HepG2 (cell line): ENCODE results near the gene TOP2A. TPM values are rescaled to one million over a fixed set of nuclear protein-coding genes. Genes with fewer than 3 reads are reported as not detected.

Source experiments
- DNMT3B ChIP-seq: conservative IDR thresholded peaks from 2 replicates; pipeline ENCODE4 v1.6.1; 2016; ENCODE audit warnings: missing biosample characterization, control low read depth
- DZIP1 ChIP-seq: sonication (generic); formaldehyde crosslinking; IDR thresholded peaks from 2 replicates; pipeline ENCODE4 v1.5.0; 2020; ENCODE audit warnings: mild to moderate bottlenecking, missing genetic modification reagents
- IRF2 ChIP-seq: IDR thresholded peaks from 2 replicates; pipeline ENCODE4 v1.6.1; 2018; ENCODE audit warnings: missing genetic modification reagents, missing compliant biosample characterization
- LBX2 ChIP-seq: sonication (generic); formaldehyde crosslinking; IDR thresholded peaks from 2 replicates; pipeline ENCODE4 v1.5.0; 2020; ENCODE audit warnings: missing genetic modification reagents, mild to moderate bottlenecking, borderline replicate concordance
- NFIC ChIP-seq: IDR thresholded peaks from 2 replicates; pipeline ENCODE4 v1.6.1; 2012; ENCODE audit warnings: mild to moderate bottlenecking, low read length, inconsistent platforms
- PRPF4 ChIP-seq: fragments of 200-400 bp; formaldehyde crosslinking; IDR thresholded peaks from 2 replicates; pipeline ENCODE4 v1.6.1; 2016; ENCODE audit warnings: low read length, low read depth; ENCODE audit not compliant: poor library complexity, severe bottlenecking
- RBM22 ChIP-seq: fragments of 200-400 bp; formaldehyde crosslinking; optimal IDR thresholded peaks from 2 replicates; pipeline ENCODE3; 2017; ENCODE audit warnings: mild to moderate bottlenecking, low read length, moderate library complexity
- RNF219 ChIP-seq: sonication (generic); formaldehyde crosslinking; IDR thresholded peaks from 2 replicates; pipeline ENCODE4 v1.5.0; 2020; ENCODE audit warnings: mild to moderate bottlenecking, missing genetic modification reagents
- SP1 ChIP-seq, 2 experiments: fragments of 450-650 bp in 1 of 2; sonication (generic) in 1 of 2; formaldehyde crosslinking in 1 of 2; IDR thresholded peaks; 2 replicates each; pipeline versions ENCODE4 v1.4.0 to v1.6.1; 2016 to 2020; ENCODE audit warnings: missing genetic modification reagents in 1 of 2
- SSRP1 ChIP-seq: IDR thresholded peaks from 2 replicates; pipeline ENCODE4 v1.6.1; 2016; ENCODE audit warnings: control low read depth
- ZBTB1 ChIP-seq: sonication (generic); formaldehyde crosslinking; IDR thresholded peaks from 2 replicates; pipeline ENCODE4 v1.4.0; 2020; ENCODE audit warnings: missing genetic modification reagents, borderline replicate concordance
- ZNF274 ChIP-seq: sonication (generic); formaldehyde crosslinking; IDR thresholded peaks from 2 replicates; pipeline ENCODE4 v1.5.1; 2020; ENCODE audit warnings: mild to moderate bottlenecking, missing genetic modification reagents
- ZNF839 ChIP-seq: sonication (generic); formaldehyde crosslinking; IDR thresholded peaks from 2 replicates; pipeline ENCODE4 v1.4.0; 2020; ENCODE audit warnings: missing genetic modification reagents, mild to moderate bottlenecking, borderline replicate concordance
- polyA plus RNA-seq, 8 experiments: library from polyadenylated mRNA; depleted of rRNA in 3 of 8; stranded (reverse) in 7 of 8; unstranded in 1 of 8; fragments of >200 nt; fragmentation: Illumina TruSeq in 4 of 8; extraction: Trizol in 4 of 8; gene quantifications; 2 replicates each; pipeline versions ENCODE4 v1.2.1 to v1.2.3, GENCODE V29; 2011 to 2016; ENCODE audit warnings: low read depth in 4 of 8, missing spikeins in 1 of 8, mixed read lengths in 1 of 8; ENCODE audit not compliant: insufficient read depth in 1 of 8
- total RNA-seq, 5 experiments: library from RNA; depleted of rRNA; stranded (reverse); fragments of >200 nt; fragmentation: Illumina TruSeq; extraction: Trizol; gene quantifications; 2 replicates each; pipeline ENCODE4 v1.2.3, GENCODE V29; 2016; ENCODE audit warnings: low read depth in 1 of 5
- TF ChIP-seq, protein P1 (sequence below): sonication (generic); formaldehyde crosslinking; IDR thresholded peaks from 2 replicates; pipeline ENCODE4 v1.4.0; 2020; ENCODE audit warnings: mild to moderate bottlenecking, missing genetic modification reagents
- TF ChIP-seq, protein P2 (sequence below): sonication (generic); formaldehyde crosslinking; IDR thresholded peaks from 2 replicates; pipeline ENCODE4 v1.4.0; 2020; ENCODE audit warnings: missing genetic modification reagents, mild to moderate bottlenecking, borderline replicate concordance

Gene TOP2A
- total and polyA plus RNA-seq, 2 of the 13 experiments (the other 11 are each of a cell fraction or from before 2014, with no cell fraction given) = 108 to 327 TPM

DNA sequence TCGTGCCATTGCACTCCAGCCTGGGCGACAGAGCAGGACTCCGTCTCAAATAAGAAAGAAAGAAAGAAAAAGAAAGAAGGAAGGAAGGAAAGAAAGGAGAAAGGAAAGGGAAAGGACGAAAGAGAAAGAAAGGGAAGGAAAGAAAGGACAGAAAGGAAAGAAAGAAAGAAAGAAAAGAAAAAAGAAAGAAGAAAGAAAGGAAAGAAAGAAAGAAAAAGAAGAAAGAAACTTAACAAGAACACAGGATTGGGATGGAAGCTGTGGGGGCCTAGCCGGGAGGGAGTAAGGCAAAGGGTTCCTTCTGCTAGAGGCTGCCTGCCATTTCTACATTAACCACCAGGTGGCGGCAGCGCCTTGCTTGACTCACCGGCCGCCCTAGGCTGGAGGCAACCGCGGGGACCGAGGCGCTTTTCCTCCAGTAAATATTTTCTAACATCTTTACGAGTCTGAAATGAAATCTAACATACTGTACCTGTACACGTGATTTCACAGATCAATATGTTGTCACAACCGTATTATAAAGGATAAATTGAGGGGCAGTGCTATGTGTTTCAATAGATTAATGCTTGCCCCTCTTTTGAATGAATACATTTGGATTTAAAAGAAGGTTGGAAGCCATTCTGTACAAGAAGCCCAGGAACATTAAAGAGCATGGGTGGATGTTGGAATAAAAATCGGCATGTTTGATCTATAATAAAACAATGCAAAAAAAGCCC is 59.2 kb downstream of the TOP2A start (continued):
- TF ChIP-seq, protein P1, sequence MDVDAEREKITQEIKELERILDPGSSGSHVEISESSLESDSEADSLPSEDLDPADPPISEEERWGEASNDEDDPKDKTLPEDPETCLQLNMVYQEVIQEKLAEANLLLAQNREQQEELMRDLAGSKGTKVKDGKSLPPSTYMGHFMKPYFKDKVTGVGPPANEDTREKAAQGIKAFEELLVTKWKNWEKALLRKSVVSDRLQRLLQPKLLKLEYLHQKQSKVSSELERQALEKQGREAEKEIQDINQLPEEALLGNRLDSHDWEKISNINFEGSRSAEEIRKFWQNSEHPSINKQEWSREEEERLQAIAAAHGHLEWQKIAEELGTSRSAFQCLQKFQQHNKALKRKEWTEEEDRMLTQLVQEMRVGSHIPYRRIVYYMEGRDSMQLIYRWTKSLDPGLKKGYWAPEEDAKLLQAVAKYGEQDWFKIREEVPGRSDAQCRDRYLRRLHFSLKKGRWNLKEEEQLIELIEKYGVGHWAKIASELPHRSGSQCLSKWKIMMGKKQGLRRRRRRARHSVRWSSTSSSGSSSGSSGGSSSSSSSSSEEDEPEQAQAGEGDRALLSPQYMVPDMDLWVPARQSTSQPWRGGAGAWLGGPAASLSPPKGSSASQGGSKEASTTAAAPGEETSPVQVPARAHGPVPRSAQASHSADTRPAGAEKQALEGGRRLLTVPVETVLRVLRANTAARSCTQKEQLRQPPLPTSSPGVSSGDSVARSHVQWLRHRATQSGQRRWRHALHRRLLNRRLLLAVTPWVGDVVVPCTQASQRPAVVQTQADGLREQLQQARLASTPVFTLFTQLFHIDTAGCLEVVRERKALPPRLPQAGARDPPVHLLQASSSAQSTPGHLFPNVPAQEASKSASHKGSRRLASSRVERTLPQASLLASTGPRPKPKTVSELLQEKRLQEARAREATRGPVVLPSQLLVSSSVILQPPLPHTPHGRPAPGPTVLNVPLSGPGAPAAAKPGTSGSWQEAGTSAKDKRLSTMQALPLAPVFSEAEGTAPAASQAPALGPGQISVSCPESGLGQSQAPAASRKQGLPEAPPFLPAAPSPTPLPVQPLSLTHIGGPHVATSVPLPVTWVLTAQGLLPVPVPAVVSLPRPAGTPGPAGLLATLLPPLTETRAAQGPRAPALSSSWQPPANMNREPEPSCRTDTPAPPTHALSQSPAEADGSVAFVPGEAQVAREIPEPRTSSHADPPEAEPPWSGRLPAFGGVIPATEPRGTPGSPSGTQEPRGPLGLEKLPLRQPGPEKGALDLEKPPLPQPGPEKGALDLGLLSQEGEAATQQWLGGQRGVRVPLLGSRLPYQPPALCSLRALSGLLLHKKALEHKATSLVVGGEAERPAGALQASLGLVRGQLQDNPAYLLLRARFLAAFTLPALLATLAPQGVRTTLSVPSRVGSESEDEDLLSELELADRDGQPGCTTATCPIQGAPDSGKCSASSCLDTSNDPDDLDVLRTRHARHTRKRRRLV (CRISPR knock-in tag) = no peak
- no peak for TF ChIP-seq RNF219 (CRISPR knock-in tag)
- TF ChIP-seq ZNF274 (CRISPR knock-in tag) = no peak
- TF ChIP-seq PRPF4 = no peak
- TF ChIP-seq, protein P2, sequence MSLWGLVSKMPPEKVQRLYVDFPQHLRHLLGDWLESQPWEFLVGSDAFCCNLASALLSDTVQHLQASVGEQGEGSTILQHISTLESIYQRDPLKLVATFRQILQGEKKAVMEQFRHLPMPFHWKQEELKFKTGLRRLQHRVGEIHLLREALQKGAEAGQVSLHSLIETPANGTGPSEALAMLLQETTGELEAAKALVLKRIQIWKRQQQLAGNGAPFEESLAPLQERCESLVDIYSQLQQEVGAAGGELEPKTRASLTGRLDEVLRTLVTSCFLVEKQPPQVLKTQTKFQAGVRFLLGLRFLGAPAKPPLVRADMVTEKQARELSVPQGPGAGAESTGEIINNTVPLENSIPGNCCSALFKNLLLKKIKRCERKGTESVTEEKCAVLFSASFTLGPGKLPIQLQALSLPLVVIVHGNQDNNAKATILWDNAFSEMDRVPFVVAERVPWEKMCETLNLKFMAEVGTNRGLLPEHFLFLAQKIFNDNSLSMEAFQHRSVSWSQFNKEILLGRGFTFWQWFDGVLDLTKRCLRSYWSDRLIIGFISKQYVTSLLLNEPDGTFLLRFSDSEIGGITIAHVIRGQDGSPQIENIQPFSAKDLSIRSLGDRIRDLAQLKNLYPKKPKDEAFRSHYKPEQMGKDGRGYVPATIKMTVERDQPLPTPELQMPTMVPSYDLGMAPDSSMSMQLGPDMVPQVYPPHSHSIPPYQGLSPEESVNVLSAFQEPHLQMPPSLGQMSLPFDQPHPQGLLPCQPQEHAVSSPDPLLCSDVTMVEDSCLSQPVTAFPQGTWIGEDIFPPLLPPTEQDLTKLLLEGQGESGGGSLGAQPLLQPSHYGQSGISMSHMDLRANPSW (CRISPR knock-in tag) = no peak
- no peak for TF ChIP-seq LBX2 (CRISPR knock-in tag)
- TF ChIP-seq ZNF839 (CRISPR knock-in tag) = no peak
- no peak for TF ChIP-seq SSRP1 (CRISPR knock-in tag)
- TF ChIP-seq RBM22 = no peak
- no peak for TF ChIP-seq DZIP1 (CRISPR knock-in tag)
- no peak for TF ChIP-seq DNMT3B (CRISPR knock-in tag)
- no peak for TF ChIP-seq NFIC
- TF ChIP-seq ZBTB1 (CRISPR knock-in tag) = no peak
- no peak for TF ChIP-seq SP1 (IDR thresholded peaks at IDR 0.05)
- TF ChIP-seq SP1 (CRISPR knock-in tag; IDR thresholded peaks at IDR 0.05) = no peak
- 0 out of 2 replicates have a peak, but pooled peaks have one; percentile 21 for TF ChIP-seq IRF2 (CRISPR knock-in tag)
